Measurements from ENCODE around the gene DDX46. TPM values are rescaled to one million over a fixed set of nuclear protein-coding genes. Genes with fewer than 3 reads are reported as not detected.
"Not testable (repeated sequence)": the region's sequence is repeated elsewhere in the genome, so short reads cannot be mapped to it uniquely, and the experiment has no call there.

The DDX46 gene
- total RNA-seq, 1 donor from 2014 or later, result 59.4 TPM

GRCh38 chr5:134851307-134851923 lies 92.8 kb downstream of the DDX46 start:
- no peak for DNase-seq (ENCODE audit: low spot score)
- peaks cover 5% of the 10 kb centered on the region for H3K27me3 Mint-ChIP-seq (ENCODE audit: unreplicated experiment)
- no peaks in the 10 kb centered on the region for H3K9me3 Mint-ChIP-seq (ENCODE audit: unreplicated experiment)
- H3K36me3 Mint-ChIP-seq (ENCODE audit: low read depth, unreplicated experiment), result peaks cover 5% of the 10 kb centered on the region
- H3K4me3 Mint-ChIP-seq (ENCODE audit: unreplicated experiment), result no peak overlapping the region
- H3K4me1 Mint-ChIP-seq (ENCODE audit: unreplicated experiment), result peaks cover 7% of the 10 kb centered on the region
- peak; percentile 28 for TF ChIP-seq CTCF (IDR thresholded peaks at IDR 0.05; ENCODE audit: unreplicated experiment)
- no peak overlapping the region for H3K27ac Mint-ChIP-seq (ENCODE audit: unreplicated experiment)

DNA sequence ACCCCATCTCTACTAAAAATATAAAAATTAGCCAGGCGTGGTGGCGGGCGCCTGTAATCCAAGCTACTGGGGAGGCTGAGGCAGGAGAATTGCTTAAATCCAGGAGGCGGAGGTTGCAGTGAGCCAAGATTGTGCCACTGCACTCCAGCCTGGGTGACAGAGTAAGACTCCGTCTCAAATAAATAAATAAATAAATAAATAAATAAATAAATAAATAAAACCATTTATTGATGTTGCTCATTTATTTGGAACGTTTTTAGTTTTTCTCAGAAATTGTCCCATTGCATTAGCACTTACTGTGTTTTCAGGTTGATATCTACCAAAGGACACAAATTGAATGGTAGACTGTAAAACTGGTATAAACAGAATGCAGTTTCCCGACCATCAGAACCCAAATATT lies 97.9 kb downstream of the DDX46 start:
- not testable (repeated sequence) for DNase-seq (ENCODE audit: low spot score); H3K36me3 Mint-ChIP-seq (ENCODE audit: low read depth, unreplicated experiment); H3K9me3 Mint-ChIP-seq (ENCODE audit: unreplicated experiment); H3K4me3 Mint-ChIP-seq (ENCODE audit: unreplicated experiment); H3K27me3 Mint-ChIP-seq (ENCODE audit: unreplicated experiment); H3K27ac Mint-ChIP-seq (ENCODE audit: unreplicated experiment); H3K4me1 Mint-ChIP-seq (ENCODE audit: unreplicated experiment)

- DNase-seq (ENCODE audit: low spot score), result no peak
- TF ChIP-seq CTCF (IDR thresholded peaks at IDR 0.05; ENCODE audit: unreplicated experiment), result no peak
Observed at GRCh38 chr5:134857401-134857800, 98.8 kb downstream of the DDX46 start.

GRCh38 chr5:134864707-134865106 lies 106.1 kb downstream of the DDX46 start:
- TF ChIP-seq CTCF (IDR thresholded peaks at IDR 0.05; ENCODE audit: unreplicated experiment), result no peak
- Mint-ChIP-seq H3K4me3 (ENCODE audit: unreplicated experiment) (no peak overlapping the region), H3K9me3 (ENCODE audit: unreplicated experiment) (no peaks in the 10 kb centered on the region), H3K36me3 (ENCODE audit: low read depth, unreplicated experiment) (peaks cover 12% of the 10 kb centered on the region), H3K4me1 (ENCODE audit: unreplicated experiment) (no peaks in the 10 kb centered on the region), H3K27ac (ENCODE audit: unreplicated experiment) (no peak overlapping the region), H3K27me3 (ENCODE audit: unreplicated experiment) (no peaks in the 10 kb centered on the region)
- DNase-seq (ENCODE audit: low spot score), result no peak

More at GRCh38 chr5:134857401-134857800, 98.8 kb downstream of the DDX46 start:
- Mint-ChIP-seq H3K27me3 (ENCODE audit: unreplicated experiment) (no peaks in the 10 kb centered on the region), H3K4me1 (ENCODE audit: unreplicated experiment) (no peaks in the 10 kb centered on the region), H3K4me3 (ENCODE audit: unreplicated experiment) (no peak overlapping the region), H3K9me3 (ENCODE audit: unreplicated experiment) (no peaks in the 10 kb centered on the region), H3K27ac (ENCODE audit: unreplicated experiment) (no peak overlapping the region), H3K36me3 (ENCODE audit: low read depth, unreplicated experiment) (peaks cover 11% of the 10 kb centered on the region)

DNA sequence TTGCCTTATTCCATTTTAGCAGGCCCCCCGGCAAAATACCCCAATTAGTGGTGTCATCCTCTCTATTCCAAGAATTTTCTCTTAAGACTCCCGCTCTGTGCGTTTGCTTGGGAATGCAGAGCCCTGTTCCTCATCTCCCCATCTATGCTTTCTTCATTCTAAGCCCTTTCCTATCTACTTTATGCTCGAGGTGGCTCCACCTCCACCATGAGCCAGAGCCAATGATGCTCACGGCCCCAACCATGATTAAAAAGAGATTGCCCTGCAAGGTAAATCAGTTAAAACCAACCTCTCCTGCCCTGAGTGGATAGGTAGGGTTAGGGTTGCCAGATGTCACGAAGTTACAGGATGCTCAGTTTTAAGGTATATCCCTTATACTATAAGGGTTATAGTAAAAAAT lies 114.9 kb downstream of the DDX46 start:
- no peak overlapping the region for H3K4me3 Mint-ChIP-seq (ENCODE audit: unreplicated experiment)
- no peak for DNase-seq (ENCODE audit: low spot score)
- H3K9me3 Mint-ChIP-seq (ENCODE audit: unreplicated experiment), result no peaks in the 10 kb centered on the region
- TF ChIP-seq CTCF (IDR thresholded peaks at IDR 0.05; ENCODE audit: unreplicated experiment), result no peak
- H3K4me1 Mint-ChIP-seq (ENCODE audit: unreplicated experiment), result peaks cover 10% of the 10 kb centered on the region
- H3K27ac Mint-ChIP-seq (ENCODE audit: unreplicated experiment), result no peak overlapping the region
- H3K36me3 Mint-ChIP-seq (ENCODE audit: low read depth, unreplicated experiment), result no peaks in the 10 kb centered on the region
- peaks cover 2% of the 10 kb centered on the region for H3K27me3 Mint-ChIP-seq (ENCODE audit: unreplicated experiment)

Data from endothelial cell (in vitro differentiated cells).